Breast epithelium (tissue), 3 donors: ENCODE measurements around the gene CFAP97D1.

Experiments
- POLR2A ChIP-seq: fragments of 450-650 bp; IDR thresholded peaks from one replicate; pipeline ENCODE4 v1.6.1; 2016; ENCODE audit warnings: antibody characterized with exemption, mild to moderate bottlenecking, moderate library complexity
- TF ChIP-seq, protein P1 (sequence below), 3 donors: fragments of 450-650 bp; IDR thresholded peaks; one replicate each; pipeline ENCODE4 v1.5.1; 2016 to 2017; ENCODE audit warnings: antibody characterized with exemption in 3 of 3, mild to moderate bottlenecking in 3 of 3, moderate library complexity in 3 of 3

DNA sequence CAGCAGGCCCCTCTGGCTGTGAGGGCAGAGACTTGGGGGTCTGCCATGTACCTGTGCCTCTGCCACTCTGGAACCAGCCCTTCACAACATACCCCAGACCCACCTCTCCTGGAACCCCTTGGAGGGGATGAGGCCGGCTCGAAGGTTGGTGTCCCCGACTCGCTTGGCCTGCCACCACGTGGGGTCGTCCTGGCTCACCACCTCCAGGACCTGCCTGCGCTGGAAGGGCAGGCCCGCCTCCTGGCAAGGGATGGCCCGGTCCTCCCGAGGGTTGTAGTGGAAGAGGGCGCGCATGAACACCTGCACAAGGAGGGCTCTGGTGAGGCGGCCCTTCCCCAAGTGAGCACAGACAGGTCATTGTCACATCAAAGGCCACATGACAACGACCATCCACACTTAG, 40.5 kb downstream of the CFAP97D1 start:
- TF ChIP-seq, protein P1, sequence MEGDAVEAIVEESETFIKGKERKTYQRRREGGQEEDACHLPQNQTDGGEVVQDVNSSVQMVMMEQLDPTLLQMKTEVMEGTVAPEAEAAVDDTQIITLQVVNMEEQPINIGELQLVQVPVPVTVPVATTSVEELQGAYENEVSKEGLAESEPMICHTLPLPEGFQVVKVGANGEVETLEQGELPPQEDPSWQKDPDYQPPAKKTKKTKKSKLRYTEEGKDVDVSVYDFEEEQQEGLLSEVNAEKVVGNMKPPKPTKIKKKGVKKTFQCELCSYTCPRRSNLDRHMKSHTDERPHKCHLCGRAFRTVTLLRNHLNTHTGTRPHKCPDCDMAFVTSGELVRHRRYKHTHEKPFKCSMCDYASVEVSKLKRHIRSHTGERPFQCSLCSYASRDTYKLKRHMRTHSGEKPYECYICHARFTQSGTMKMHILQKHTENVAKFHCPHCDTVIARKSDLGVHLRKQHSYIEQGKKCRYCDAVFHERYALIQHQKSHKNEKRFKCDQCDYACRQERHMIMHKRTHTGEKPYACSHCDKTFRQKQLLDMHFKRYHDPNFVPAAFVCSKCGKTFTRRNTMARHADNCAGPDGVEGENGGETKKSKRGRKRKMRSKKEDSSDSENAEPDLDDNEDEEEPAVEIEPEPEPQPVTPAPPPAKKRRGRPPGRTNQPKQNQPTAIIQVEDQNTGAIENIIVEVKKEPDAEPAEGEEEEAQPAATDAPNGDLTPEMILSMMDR (IDR thresholded peaks at IDR 0.05) = no peak
- TF ChIP-seq POLR2A = no peak
